CD4-positive, alpha-beta T cell (primary cell): Measurements from ENCODE around the gene JAG1. TPM values are rescaled to one million over a fixed set of nuclear protein-coding genes. Genes with fewer than 3 reads are reported as not detected.
A peak's percentile ranks its signal among the peaks of the same experiment; 100 is the strongest.

Experiments
- ATAC-seq: fragments of 200-7000 bp; cut with Tn5 transposase; one replicate; pipeline ENCODE4 v1.10.0; 2022; ENCODE audit warnings: mild to moderate bottlenecking; ENCODE audit not compliant: poor library complexity
- CTCF ChIA-PET: fragments of 350-600 bp; sonication (Branson Sonifier 250); formaldehyde crosslinking; loops from one replicate; lab custom pipeline; 2021; ENCODE audit warnings: antibody characterized with exemption, inconsistent platforms; lab: Charles Lee
- POLR2A ChIA-PET: fragments of 350-600 bp; sonication (Branson Sonifier 250); formaldehyde crosslinking; loops from one replicate; lab custom pipeline; 2021; ENCODE audit warnings: antibody characterized with exemption, inconsistent platforms; lab: Charles Lee
- DNase-seq, 14 experiments: peaks; one replicate each; pipeline ENCODE4 v3.0.0-alpha.2; 2013 to 2020; ENCODE audit warnings: mixed read lengths in 2 of 14
- H3K27ac ChIP-seq, 2 donors: one replicate each; pipeline versions ENCODE4 v1.5.1 to v1.7.0; 2013; ENCODE audit warnings: low read length in 2 of 2, low read depth in 1 of 2, mild to moderate bottlenecking in 1 of 2
- H3K27me3 ChIP-seq, 2 experiments: 1 replicate in 1 of 2; 2 replicates in 1 of 2; pipeline versions ENCODE4 v1.6.1 to v1.7.0; 2013; ENCODE audit warnings: low read length in 2 of 2, control low read depth in 1 of 2, mild to moderate bottlenecking in 1 of 2, moderate library complexity in 1 of 2; ENCODE audit not compliant: insufficient read depth in 2 of 2, control insufficient read depth in 1 of 2
- H3K36me3 ChIP-seq: one replicate; pipeline ENCODE4 v1.6.1; 2013; ENCODE audit warnings: low read length, control low read depth; ENCODE audit not compliant: insufficient read depth
- H3K4me1 ChIP-seq: one replicate; pipeline ENCODE4 v1.6.1; 2013; ENCODE audit warnings: low read length, control low read depth; ENCODE audit not compliant: insufficient read depth
- H3K4me3 ChIP-seq: one replicate; pipeline ENCODE4 v1.5.1; 2013; ENCODE audit warnings: mild to moderate bottlenecking, low read length, moderate library complexity
- H3K9me3 ChIP-seq, 2 experiments: 1 replicate in 1 of 2; 2 replicates in 1 of 2; pipeline versions ENCODE4 v1.6.1 to v1.7.0; 2013; ENCODE audit warnings: low read length in 2 of 2, mild to moderate bottlenecking in 2 of 2, control low read depth in 1 of 2, moderate library complexity in 1 of 2; ENCODE audit not compliant: control insufficient read depth in 1 of 2, insufficient read depth in 1 of 2
- H3K27ac Mint-ChIP-seq: one replicate; pipeline ENCODE4 v1.8.0; 2020; ENCODE audit warnings: mixed read lengths
- H3K27me3 Mint-ChIP-seq: one replicate; pipeline ENCODE4 v1.8.0; 2021; ENCODE audit warnings: mixed read lengths
- H3K36me3 Mint-ChIP-seq: one replicate; pipeline ENCODE4 v1.8.0; 2021; ENCODE audit warnings: low read depth, mixed read lengths
- H3K4me1 Mint-ChIP-seq: one replicate; pipeline ENCODE4 v1.8.0; 2021; ENCODE audit warnings: low read depth, mixed read lengths
- H3K4me3 Mint-ChIP-seq: one replicate; pipeline ENCODE4 v1.8.0; 2020; ENCODE audit warnings: mild to moderate bottlenecking, mixed read lengths
- H3K9me3 Mint-ChIP-seq: one replicate; pipeline ENCODE4 v1.8.0; 2020; ENCODE audit warnings: mixed read lengths
- intact Hi-C, 2 experiments: fragments of 100-400 bp; cut with DNase I in 1 of 2; cut with micrococcal nuclease in 1 of 2; formaldehyde crosslinking; loops; one replicate each; pipeline versions ENCODE4 v1.15.1 to v1.9.0; 2023 to 2025; cut with DNase I, micrococcal nuclease
- total RNA-seq, 174 experiments: library from RNA in 2 of 174; stranded (reverse) in 2 of 174; gene quantifications; one replicate each; pipeline ENCODE4 v1.2.3 and lab custom pipeline; 2021 to 2026
- TF ChIP-seq, protein P1 (sequence below): fragments of 200-600 bp; IDR thresholded peaks from one replicate; pipeline ENCODE4 v1.8.0; 2022; ENCODE audit warnings: antibody characterized with exemption, mild to moderate bottlenecking

Gene JAG1
- total RNA-seq, 2 experiments from 2014 or later: 0.77 to 1.2 TPM

DNA sequence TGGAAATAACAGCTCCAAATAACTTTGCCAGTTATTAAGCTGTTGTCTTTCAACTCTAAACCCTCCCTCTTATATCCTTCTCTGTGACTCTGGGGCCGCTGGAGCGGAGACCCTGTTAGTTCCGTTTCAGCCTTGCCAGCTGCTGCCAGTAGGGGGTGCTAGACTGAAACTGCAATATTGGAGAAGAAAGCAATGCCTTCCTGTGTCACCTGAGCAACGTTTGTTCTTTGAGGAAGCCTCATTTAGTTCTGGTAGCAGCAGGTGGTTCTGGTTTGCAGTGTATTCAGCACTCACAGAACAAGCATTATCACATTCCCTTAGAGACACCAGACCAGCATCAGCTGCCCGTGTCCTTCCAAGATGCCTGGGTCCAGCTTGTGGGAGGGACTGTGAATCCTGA, 22.9 kb upstream of the JAG1 start:
- TF ChIP-seq, protein P1, sequence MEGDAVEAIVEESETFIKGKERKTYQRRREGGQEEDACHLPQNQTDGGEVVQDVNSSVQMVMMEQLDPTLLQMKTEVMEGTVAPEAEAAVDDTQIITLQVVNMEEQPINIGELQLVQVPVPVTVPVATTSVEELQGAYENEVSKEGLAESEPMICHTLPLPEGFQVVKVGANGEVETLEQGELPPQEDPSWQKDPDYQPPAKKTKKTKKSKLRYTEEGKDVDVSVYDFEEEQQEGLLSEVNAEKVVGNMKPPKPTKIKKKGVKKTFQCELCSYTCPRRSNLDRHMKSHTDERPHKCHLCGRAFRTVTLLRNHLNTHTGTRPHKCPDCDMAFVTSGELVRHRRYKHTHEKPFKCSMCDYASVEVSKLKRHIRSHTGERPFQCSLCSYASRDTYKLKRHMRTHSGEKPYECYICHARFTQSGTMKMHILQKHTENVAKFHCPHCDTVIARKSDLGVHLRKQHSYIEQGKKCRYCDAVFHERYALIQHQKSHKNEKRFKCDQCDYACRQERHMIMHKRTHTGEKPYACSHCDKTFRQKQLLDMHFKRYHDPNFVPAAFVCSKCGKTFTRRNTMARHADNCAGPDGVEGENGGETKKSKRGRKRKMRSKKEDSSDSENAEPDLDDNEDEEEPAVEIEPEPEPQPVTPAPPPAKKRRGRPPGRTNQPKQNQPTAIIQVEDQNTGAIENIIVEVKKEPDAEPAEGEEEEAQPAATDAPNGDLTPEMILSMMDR: peak; percentile 20
- no peaks in the 10 kb centered on the region for H3K27me3 ChIP-seq
- intact Hi-C loops: no loop called here
- H3K4me1 ChIP-seq: no peaks in the 10 kb centered on the region
- Mint-ChIP-seq H3K27me3 (peaks cover 5% of the 10 kb centered on the region), H3K27ac (no peak overlapping the region), H3K9me3 (no peaks in the 10 kb centered on the region), H3K4me1 (no peaks in the 10 kb centered on the region), H3K4me3 (no peak overlapping the region), H3K36me3 (no peaks in the 10 kb centered on the region)
- no peak overlapping the region for H3K4me3 ChIP-seq
- H3K27ac ChIP-seq: no peak overlapping the region
- CTCF ChIA-PET: no interaction called here
- POLR2A ChIA-PET: no interaction called here
- no peaks in the 10 kb centered on the region for H3K36me3 ChIP-seq
- H3K9me3 ChIP-seq: no peaks in the 10 kb centered on the region
- DNase-seq (peak in 1 of 14 experiments; percentile 4), ATAC-seq (no peak)

DNA sequence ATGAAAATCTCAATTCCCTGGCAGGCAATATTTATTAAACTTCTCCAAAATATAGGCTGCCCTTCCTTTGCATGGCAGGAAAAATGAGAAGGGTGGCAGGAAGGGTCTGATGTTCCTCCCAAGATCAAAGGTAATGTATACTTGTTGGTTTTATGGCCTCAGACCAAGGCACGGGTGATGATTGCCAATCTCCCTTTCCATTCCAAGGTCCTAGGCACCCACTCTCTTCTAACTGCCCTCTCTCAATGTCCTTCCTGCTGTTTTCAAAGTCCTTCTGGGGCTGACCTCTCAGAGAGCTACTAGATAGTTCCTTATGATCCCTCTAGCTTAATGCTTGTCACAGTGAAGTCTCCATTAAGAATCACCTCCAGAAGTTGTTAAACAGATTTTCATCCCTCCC, 15.6 kb upstream of the JAG1 start:
- POLR2A ChIA-PET: no interaction called here
- H3K27ac Mint-ChIP-seq: no peak overlapping the region

DNA sequence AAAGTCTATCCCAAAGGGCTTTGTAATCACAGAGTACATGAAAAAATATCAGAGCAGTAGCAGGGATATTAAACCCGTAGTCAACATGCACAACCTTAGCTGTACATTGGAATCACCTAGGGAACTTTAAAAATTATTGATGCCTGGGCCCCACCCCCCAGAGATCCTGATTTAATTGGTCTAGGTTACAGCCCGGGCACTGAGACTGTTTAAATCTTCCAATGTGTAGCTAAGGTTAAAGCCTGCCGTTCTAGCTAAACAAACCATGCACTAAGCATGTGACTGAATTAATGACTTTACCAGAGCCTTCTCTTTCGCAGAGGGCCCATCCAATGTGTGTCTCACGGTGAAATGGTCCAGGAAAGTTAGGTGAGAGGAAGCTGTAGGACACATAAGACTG, 14.1 kb upstream of the JAG1 start:
- H3K4me3 ChIP-seq: no peak overlapping the region
- ChIA-PET POLR2A (no interaction called here), CTCF (no interaction called here)
- no peaks in the 10 kb centered on the region for H3K36me3 Mint-ChIP-seq
- TF ChIP-seq, protein P1: no peak
- H3K9me3 ChIP-seq: no peaks in the 10 kb centered on the region
- no peaks in the 10 kb centered on the region for H3K4me1 ChIP-seq
- no peaks in the 10 kb centered on the region for H3K9me3 Mint-ChIP-seq
- H3K27me3 ChIP-seq: no peaks in the 10 kb centered on the region
- no peaks in the 10 kb centered on the region for H3K36me3 ChIP-seq
- H3K27me3 Mint-ChIP-seq: peaks cover 23% of the 10 kb centered on the region
- no peak for DNase-seq
- H3K4me1 Mint-ChIP-seq: no peaks in the 10 kb centered on the region
- ATAC-seq: no peak
- no peak overlapping the region for H3K4me3 Mint-ChIP-seq
- no peak overlapping the region for H3K27ac ChIP-seq
- intact Hi-C loops: no loop called here
- H3K27ac Mint-ChIP-seq: no peak overlapping the region

More for the DNA sequence above, 15.6 kb upstream of the JAG1 start:
- CTCF ChIA-PET: interaction anchor here (0.7 kb wide), 1 partner anchor 1778 kb away, joined by 3 read pairs; no protein-coding TSS in a partner anchor
- TF ChIP-seq, protein P1: no peak
- Mint-ChIP-seq H3K36me3 (no peaks in the 10 kb centered on the region), H3K27me3 (peaks cover 21% of the 10 kb centered on the region), H3K4me1 (no peaks in the 10 kb centered on the region), H3K9me3 (no peaks in the 10 kb centered on the region), H3K4me3 (no peak overlapping the region)
- Histone ChIP-seq H3K4me1 (no peaks in the 10 kb centered on the region), H3K27ac (no peak overlapping the region), H3K4me3 (no peak overlapping the region), H3K27me3 (no peaks in the 10 kb centered on the region), H3K9me3 (no peaks in the 10 kb centered on the region), H3K36me3 (no peaks in the 10 kb centered on the region)
- ATAC-seq: no peak
- no peak for DNase-seq
- intact Hi-C loops: no loop called here
